ENCODE measurements around the gene ALK.

ALK gene

DNA sequence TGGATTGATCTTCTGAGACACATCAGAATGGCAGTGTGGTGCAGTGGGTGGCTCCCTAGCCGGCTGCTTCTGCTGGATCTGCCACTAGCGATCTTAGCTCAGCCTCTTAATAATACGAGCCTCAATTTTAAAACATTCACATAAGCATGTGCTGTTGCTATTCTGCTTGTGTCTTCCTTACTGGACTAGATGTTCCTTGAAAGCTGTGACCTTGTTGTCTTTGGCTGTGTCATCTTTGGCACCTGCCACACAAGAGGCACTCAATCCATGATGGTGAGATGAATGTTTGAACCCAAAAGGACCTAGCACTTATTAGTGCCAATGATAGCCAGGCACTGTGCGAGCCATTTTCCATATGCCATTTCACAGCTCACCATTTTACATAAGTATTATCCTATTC is 393.0 kb downstream of the ALK start:
- TF ChIP-seq, protein P1, sequence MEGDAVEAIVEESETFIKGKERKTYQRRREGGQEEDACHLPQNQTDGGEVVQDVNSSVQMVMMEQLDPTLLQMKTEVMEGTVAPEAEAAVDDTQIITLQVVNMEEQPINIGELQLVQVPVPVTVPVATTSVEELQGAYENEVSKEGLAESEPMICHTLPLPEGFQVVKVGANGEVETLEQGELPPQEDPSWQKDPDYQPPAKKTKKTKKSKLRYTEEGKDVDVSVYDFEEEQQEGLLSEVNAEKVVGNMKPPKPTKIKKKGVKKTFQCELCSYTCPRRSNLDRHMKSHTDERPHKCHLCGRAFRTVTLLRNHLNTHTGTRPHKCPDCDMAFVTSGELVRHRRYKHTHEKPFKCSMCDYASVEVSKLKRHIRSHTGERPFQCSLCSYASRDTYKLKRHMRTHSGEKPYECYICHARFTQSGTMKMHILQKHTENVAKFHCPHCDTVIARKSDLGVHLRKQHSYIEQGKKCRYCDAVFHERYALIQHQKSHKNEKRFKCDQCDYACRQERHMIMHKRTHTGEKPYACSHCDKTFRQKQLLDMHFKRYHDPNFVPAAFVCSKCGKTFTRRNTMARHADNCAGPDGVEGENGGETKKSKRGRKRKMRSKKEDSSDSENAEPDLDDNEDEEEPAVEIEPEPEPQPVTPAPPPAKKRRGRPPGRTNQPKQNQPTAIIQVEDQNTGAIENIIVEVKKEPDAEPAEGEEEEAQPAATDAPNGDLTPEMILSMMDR (IDR thresholded peaks at IDR 0.05) = no peak
- TF ChIP-seq ZFX (IDR thresholded peaks at IDR 0.05; ENCODE audit: borderline replicate concordance) = no peak
- H3K27ac ChIP-seq = no peak overlapping the region

DNA sequence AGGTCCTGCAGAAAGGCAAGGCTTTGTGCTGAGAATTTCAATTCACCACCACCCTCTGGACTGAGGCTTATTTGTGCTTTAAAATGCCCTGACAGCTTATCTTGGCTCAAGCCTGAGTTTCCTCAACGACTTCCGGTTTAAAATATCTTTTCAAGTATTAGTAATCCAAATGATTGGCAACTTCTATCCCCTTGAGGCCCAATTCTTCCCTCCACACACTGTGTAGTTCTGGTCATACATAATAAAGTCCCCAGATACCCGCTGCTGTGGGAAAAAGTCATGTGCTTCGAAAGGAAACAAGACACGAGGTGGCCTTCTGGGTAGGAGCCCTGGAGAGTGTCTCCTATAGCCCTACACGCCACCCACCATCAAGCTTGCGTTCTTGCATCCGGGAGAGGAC is 393.4 kb downstream of the ALK start:
- no peak for TF ChIP-seq ZFX (IDR thresholded peaks at IDR 0.05; ENCODE audit: borderline replicate concordance)
- TF ChIP-seq, protein P1 (IDR thresholded peaks at IDR 0.05) = no peak
- no peak overlapping the region for H3K27ac ChIP-seq

DNA sequence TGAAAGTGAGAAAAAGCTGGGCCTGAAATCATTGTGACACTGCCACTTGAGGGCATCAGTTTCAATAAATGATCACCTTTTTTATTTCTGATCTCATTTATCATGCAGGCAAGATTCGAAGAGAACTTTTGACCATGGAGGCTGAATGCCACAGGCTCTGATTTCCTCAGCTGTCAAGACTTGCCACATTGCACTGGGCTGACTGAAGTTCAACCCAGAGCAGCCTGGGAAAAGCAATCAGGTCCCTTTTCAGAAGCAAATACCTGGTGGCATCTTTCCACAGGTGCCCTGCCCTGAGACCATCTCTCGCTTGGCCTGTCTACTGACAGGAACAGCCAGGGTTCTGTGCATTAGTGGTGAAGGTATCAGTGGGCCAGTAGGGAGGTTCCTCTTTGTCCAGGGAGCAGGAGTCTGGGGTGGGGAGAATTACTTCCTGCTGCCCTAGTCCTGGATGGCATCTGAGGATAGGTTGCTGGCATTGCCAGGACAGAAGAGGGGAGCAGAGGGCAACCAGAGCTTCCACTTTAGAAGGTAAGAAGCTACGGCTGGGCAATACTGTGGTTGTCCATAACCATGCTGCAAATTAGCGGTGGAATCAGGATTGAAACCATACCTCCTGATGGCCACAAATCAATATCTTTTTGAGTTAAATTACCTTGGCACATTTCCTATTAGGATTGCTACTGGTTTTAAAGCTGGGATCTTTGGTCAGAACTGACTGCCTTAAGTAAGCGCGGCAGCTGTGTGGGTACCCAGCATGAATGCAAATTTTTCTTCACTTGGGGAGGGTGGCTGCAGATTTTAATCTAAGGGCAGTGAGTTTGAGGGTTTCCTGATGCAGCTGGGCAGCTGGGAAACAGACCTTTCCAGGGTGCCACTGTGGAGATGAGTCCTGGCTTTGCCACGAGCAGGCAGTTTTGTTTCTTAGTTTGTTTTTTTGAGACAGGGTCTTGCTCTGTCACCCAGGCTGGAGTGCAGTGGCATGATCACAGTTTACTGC is 394.5 kb downstream of the ALK start:
- TF ChIP-seq, protein P1 (IDR thresholded peaks at IDR 0.05) = no peak
- TF ChIP-seq ZFX (IDR thresholded peaks at IDR 0.05; ENCODE audit: borderline replicate concordance) = no peak
- no peak overlapping the region for H3K27ac ChIP-seq

DNA sequence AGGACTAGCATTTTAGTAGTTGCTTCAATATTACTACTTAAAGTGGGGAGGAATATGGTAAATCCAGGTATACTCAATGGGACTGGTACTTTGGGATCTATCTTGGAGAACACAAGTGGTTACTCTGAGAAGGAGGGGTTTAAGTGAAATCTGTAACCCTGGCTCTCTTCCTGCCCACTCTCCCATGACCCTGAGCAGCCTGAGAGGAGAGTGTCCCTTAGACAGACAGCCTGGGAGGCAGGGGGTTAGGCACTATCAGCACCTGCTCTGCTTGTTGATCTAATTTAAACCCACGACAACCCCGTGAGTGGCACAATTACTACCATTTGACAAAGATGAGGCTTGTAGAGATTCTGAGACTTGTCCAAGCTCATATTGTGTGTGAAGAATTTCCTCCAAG is 395.5 kb downstream of the ALK start:
- TF ChIP-seq, protein P1 (IDR thresholded peaks at IDR 0.05) = no peak
- no peak for TF ChIP-seq ZFX (IDR thresholded peaks at IDR 0.05; ENCODE audit: borderline replicate concordance)
- H3K27ac ChIP-seq = no peak overlapping the region

DNA sequence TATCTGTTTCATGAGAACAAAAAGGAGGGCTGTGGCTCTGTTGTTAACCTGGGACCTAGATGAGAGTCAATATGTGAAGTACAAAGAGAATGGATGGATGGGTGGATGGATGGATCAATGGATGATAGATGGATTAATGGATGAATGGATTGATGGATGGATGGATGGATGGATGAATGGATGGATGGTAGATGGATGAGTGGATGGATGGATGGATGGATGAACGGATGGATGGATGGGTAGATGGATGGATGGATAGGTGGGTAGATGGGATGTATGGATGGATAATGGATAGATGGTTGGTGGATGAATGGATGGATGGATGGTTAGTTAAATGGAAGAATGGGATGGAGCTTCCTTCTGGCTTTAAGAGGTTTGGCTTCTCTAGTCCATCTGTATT is 396.7 kb downstream of the ALK start:
- H3K27ac ChIP-seq = no peak overlapping the region
- no peak for TF ChIP-seq ZFX (IDR thresholded peaks at IDR 0.05; ENCODE audit: borderline replicate concordance)
- TF ChIP-seq, protein P1 (IDR thresholded peaks at IDR 0.05) = no peak

DNA sequence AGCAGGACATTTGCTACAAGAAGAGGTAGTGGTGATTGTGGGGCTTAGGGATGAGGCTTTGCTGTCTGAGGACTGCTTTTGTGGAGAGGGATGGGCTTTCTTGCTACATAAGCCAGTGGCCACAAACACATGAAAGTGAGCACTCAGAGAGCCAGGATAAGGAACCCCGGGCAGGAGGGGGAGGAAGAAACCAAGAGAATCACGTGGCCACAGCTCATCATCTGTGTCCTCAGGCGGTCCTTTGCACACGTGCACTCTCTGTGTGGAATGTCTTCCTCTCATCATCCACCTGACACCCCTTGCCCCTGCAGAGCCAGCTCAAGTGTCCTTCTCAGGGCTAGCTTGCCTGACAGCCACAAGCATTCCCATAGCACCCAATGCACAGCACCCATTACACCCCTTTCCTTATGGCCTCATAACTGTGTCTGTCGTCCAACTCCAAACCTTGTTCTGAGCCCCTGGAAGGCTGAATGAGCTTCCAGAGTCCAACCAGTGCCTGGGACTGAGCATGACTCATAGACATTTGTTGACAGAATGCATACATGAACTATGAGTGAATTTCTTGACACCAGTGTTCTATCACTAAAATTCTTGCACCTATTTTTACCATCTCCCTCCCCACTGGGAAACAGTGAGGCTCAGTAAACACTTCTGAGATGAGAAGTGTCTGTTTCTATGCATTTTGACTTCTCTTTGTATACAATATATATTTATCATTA is 398.3 kb downstream of the ALK start:
- TF ChIP-seq ZFX (IDR thresholded peaks at IDR 0.05; ENCODE audit: borderline replicate concordance) = no peak
- no peak overlapping the region for H3K27ac ChIP-seq

DNA sequence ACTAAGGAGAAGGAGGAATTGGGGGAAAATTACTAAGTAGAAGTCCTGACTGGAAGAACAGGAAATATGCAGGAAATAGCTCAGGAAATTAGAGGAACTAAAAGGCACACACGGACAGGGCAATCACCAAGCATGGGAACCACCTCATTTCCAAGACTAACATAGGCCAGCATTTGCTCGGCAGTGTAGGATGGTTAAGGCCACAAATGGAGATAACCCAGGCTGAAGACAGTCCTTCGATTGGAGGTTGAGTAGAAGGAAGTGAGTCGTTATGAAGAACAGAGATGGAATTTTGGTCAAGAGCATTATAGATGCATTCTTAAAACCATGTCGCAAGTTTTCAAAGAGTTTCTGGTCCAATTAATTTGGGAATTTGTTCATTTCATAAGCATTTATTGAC is 401.4 kb downstream of the ALK start:
- TF ChIP-seq, protein P1 (IDR thresholded peaks at IDR 0.05) = no peak
- no peak for TF ChIP-seq ZFX (IDR thresholded peaks at IDR 0.05; ENCODE audit: borderline replicate concordance)
- no peak overlapping the region for H3K27ac ChIP-seq

Data from 22Rv1 (cell line).